Large intestine (tissue), 12 donors: Measurements from ENCODE around the gene INTS12. TPM values are rescaled to one million over a fixed set of nuclear protein-coding genes. Genes with fewer than 3 reads are reported as not detected.
"Not testable (repeated sequence)": the region's sequence is repeated elsewhere in the genome, so short reads cannot be mapped to it uniquely, and the experiment has no call there.

Experiments used
- DNase-seq, 2 donors: peaks; one replicate each; pipeline versions ENCODE4 v3.0.0 to v3.0.0-alpha.2; 2013
- H3K27ac ChIP-seq: one replicate; pipeline ENCODE4 v1.5.1; 2013; ENCODE audit warnings: low read length
- H3K27me3 ChIP-seq: 2 replicates; pipeline ENCODE4 v1.6.1; 2013; ENCODE audit warnings: low read length; ENCODE audit not compliant: control insufficient read depth, insufficient read depth
- H3K36me3 ChIP-seq: 2 replicates; pipeline ENCODE4 v1.6.1; 2013; ENCODE audit warnings: low read length; ENCODE audit not compliant: control insufficient read depth, insufficient read depth
- H3K4me1 ChIP-seq: one replicate; pipeline ENCODE4 v1.6.1; 2013; ENCODE audit warnings: low read length; ENCODE audit not compliant: control insufficient read depth, insufficient read depth
- H3K4me3 ChIP-seq: one replicate; pipeline ENCODE4 v1.5.1; 2013; ENCODE audit warnings: low read length
- H3K9me3 ChIP-seq: one replicate; pipeline ENCODE4 v1.6.1; 2013; ENCODE audit warnings: mild to moderate bottlenecking, low read depth, low read length, moderate library complexity; ENCODE audit not compliant: control insufficient read depth
- WGBS: methylation state at CpG from one replicate; pipeline ENCODE4 v1.1.5; 2013; ENCODE audit warnings: low lambda C conversion rate; ENCODE audit not compliant: insufficient coverage; 5-methylcytosine and 5-hydroxymethylcytosine counted together
- long read RNA-seq, 11 donors: transcript quantifications; one replicate each; lab custom pipeline, GENCODE V29; 2026
- polyA plus RNA-seq: library from polyadenylated mRNA; unstranded; fragments of 120-200 nt; gene quantifications from one replicate; pipeline ENCODE4 v1.2.1, GENCODE V29; 2013

INTS12 gene, protein sequence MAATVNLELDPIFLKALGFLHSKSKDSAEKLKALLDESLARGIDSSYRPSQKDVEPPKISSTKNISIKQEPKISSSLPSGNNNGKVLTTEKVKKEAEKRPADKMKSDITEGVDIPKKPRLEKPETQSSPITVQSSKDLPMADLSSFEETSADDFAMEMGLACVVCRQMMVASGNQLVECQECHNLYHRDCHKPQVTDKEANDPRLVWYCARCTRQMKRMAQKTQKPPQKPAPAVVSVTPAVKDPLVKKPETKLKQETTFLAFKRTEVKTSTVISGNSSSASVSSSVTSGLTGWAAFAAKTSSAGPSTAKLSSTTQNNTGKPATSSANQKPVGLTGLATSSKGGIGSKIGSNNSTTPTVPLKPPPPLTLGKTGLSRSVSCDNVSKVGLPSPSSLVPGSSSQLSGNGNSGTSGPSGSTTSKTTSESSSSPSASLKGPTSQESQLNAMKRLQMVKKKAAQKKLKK
- polyA plus RNA-seq = 24.7 TPM
- long read RNA-seq, donor 1, partial matches to known transcripts = 0 of 3 reads
- long read RNA-seq, donor 1, other reads (novel, unspliced or antisense) = 0 of 3 reads
- long read RNA-seq, donor 2, transcript INTS12-206 (7 exons, 1,975 nt) = major isoform, 6 of 9 reads
- long read RNA-seq, donor 2, partial matches to known transcripts = 0 of 9 reads
- long read RNA-seq, donor 2, other reads (novel, unspliced or antisense) = 0 of 9 reads
- long read RNA-seq, donor 3, transcript INTS12-206 (7 exons, 1,975 nt) = major isoform, 5 of 17 reads
- long read RNA-seq, donor 3, partial matches to known transcripts = 12 of 17 reads
- long read RNA-seq, donor 3, other reads (novel, unspliced or antisense) = 0 of 17 reads
- long read RNA-seq, donor 4, partial matches to known transcripts = 0 of 1 reads
- long read RNA-seq, donor 4, other reads (novel, unspliced or antisense) = 0 of 1 reads
- long read RNA-seq, donor 5, partial matches to known transcripts = 0 of 1 reads
- long read RNA-seq, donor 5, other reads (novel, unspliced or antisense) = 0 of 1 reads
- long read RNA-seq, donor 6, partial matches to known transcripts = 28 of 33 reads
- long read RNA-seq, donor 6, other reads (novel, unspliced or antisense) = 0 of 33 reads
- long read RNA-seq, donor 7, partial matches to known transcripts = 0 of 1 reads
- long read RNA-seq, donor 7, other reads (novel, unspliced or antisense) = 0 of 1 reads
- long read RNA-seq, donor 8, transcript INTS12-206 (7 exons, 1,975 nt) = major isoform, 6 of 54 reads
- long read RNA-seq, donor 8, partial matches to known transcripts = 36 of 54 reads
- long read RNA-seq, donor 8, other reads (novel, unspliced or antisense) = 9 of 54 reads
- long read RNA-seq, donor 9, partial matches to known transcripts = 0 of 5 reads
- long read RNA-seq, donor 9, other reads (novel, unspliced or antisense) = 0 of 5 reads
- long read RNA-seq, donor 10, transcript INTS12-206 (7 exons, 1,975 nt) = major isoform, 15 of 18 reads
- long read RNA-seq, donor 10, partial matches to known transcripts = 0 of 18 reads
- long read RNA-seq, donor 10, other reads (novel, unspliced or antisense) = 0 of 18 reads
- long read RNA-seq, donor 11, transcript INTS12-206 (7 exons, 1,975 nt) = major isoform, 6 of 8 reads
- long read RNA-seq, donor 11, partial matches to known transcripts = 0 of 8 reads
- long read RNA-seq, donor 11, other reads (novel, unspliced or antisense) = 0 of 8 reads

DNA sequence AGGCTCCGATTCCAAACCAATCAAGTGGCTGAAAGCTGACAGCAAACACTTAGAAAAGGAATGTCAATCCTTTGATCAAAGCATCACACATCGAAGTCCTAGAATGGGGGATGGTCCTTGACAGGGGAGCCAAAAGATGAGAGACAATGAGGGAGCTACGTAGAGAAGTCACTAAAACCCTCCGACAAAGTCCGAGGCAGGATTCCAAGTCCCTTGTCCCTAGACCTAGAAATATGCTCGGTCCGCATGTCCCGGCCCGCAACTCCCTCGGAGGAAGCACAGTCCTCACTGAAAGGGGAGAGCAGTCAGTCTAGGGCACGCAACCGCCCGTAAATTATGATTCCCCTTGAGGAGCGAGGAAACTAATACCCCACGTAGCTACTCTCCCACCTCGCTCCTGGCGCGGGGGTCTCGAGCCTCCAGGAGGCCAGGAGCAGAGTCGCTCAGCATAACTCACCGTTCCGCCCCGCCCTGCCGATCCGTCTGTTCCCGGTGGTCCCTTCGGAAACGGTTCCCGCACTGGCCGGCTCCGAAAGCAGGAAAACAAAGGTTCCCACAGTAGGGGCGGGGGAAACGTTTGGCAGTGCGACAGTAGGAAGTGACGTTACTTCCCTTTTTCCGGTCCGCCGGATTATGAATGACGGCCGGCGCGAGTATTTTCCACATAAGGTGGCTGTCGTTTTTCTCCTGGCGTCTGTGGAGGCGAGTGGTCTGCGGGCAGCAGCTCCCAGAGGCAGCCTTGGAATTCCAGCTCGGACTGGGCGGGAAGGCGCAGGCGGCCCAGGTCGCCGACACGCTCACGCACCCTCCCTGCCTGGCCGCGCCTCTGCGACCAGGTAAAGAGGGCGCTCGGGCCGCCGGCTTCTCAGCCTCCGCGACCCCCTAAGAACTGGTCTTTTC is at the start of gene INTS12, which contains the start of gene GSTCD:
Gene INTS12, minus strand, starts transcription at position 509 of the 900 bp plus-strand sequence. CDS start 8,684 bp downstream, outside the sequence.
Gene GSTCD, plus strand, starts transcription at position 604 of the 900 bp plus-strand sequence. CDS start 8,830 bp downstream, outside the sequence.
- no CpG with 5 or more reads among the region's 63 CpGs for WGBS

DNA sequence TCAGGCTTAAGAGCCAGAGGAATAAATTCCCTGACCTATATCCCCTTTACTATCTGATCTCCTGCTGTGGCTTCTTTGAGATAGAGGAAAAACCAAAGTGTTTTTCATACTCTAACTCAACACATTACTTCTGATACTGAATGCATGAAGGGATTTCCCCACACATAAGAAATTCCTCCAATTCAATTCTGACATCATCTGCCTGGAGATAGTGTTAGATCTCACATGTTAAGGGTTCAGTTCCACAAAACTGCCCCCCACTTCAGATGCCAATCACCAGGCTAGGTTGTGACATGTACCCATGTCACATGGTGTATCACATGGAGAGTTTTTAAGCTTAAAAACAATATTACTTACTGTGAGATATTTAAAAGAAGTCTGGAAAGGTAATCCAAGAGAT is 46.9 kb upstream of the INTS12 start:
- H3K27me3 ChIP-seq = no peaks in the 10 kb centered on the region
- no peaks in the 10 kb centered on the region for H3K9me3 ChIP-seq
- H3K27ac ChIP-seq = no peak overlapping the region

More for the DNA sequence above, at the start of gene INTS12, which contains the start of gene GSTCD:
- Histone ChIP-seq H3K36me3 (peaks cover 2% of the 10 kb centered on the region), H3K4me1 (peaks cover 5% of the 10 kb centered on the region), H3K4me3 (peak within 1 kb of the TSS; percentile 94), H3K27me3 (no peaks in the 10 kb centered on the region), H3K9me3 (no peaks in the 10 kb centered on the region), H3K27ac (peak within 1 kb of the TSS; percentile 97)
- peak; percentile 92 to 96 for DNase-seq

DNA sequence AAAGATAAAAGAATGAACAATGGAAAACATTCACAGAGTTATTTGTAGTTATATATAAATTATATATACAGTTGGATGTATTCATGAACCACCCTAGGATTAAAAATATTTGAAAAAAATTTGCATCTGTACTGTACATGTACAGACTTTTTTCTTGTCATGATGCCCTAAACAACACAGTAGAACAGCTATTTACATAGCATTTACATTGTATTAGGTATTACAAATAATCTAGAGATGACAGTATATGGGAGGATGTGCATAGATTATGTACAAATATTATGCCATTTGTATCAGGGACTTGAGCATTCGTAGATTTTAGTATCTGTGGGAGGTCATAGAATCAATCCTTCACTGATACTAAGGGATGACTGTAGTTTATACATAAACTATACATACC is 44.9 kb upstream of the INTS12 start:
- Histone ChIP-seq H3K27me3 (no peaks in the 10 kb centered on the region), H3K36me3 (no peaks in the 10 kb centered on the region), H3K27ac (no peak overlapping the region), H3K4me1 (no peaks in the 10 kb centered on the region), H3K4me3 (no peak overlapping the region), H3K9me3 (no peaks in the 10 kb centered on the region)
- no CpG with 5 or more reads among the region's 1 CpG for WGBS
- DNase-seq = no peak

More for the DNA sequence above, 46.9 kb upstream of the INTS12 start:
- no peaks in the 10 kb centered on the region for H3K4me1 ChIP-seq
- no peak overlapping the region for H3K4me3 ChIP-seq
- no peaks in the 10 kb centered on the region for H3K36me3 ChIP-seq
- DNase-seq = no peak

DNA sequence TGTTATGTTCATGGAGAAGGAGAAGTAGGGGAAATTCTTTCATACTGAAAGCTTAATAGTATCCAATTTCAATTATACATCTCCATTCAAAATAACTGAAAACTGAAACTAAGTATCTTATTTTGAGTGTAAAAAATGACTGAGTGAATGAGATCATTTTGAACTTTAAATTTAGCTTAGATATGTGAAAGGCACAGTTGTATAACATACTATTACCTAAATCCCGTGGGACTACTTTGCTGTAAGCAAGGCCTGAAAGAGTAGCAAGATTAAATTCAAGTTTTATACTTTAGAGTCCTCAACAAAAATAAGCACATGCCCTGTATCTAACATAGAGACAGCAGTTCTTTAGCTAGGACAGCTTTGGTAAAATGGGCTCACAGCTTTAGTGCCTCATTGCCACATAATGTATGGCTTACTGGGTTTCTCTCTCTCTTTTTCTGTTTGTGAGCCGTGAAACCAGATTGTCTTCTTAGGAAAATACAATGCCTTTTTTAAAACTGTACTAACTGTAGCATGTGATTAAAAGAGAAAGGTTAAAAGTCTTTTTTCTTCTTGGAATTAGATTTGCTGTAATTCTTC is 43.3 kb upstream of the INTS12 start:
- no peak overlapping the region for H3K27ac ChIP-seq
- H3K36me3 ChIP-seq = no peaks in the 10 kb centered on the region
- WGBS = no CpG with 5 or more reads among the region's 2 CpGs
- no peak overlapping the region for H3K4me3 ChIP-seq
- H3K9me3 ChIP-seq = no peaks in the 10 kb centered on the region
- no peaks in the 10 kb centered on the region for H3K27me3 ChIP-seq
- no peak for DNase-seq
- no peaks in the 10 kb centered on the region for H3K4me1 ChIP-seq

DNA sequence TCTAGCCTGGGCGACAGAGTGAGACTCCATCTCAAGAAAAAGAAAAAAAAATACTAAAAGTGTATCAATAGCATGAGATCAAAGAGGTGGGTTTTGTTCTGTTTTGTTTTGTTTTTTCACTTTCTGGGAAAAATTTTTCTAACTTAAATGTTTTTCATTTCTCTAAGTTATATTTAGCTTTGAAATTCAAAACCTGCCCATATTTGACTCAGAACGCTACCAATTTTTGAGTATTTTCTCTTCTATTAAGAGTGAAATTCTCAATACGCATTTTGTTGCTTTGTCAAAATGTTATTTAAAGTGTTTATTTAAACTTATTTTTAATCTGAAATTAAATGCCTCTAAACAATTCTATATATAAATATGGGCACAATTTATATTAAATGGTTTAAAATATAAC is 39.7 kb upstream of the INTS12 start:
- WGBS = 100% methylated on average over 1 of the region's 3 CpGs
- H3K27me3 ChIP-seq = no peaks in the 10 kb centered on the region
- H3K9me3 ChIP-seq = peaks cover 4% of the 10 kb centered on the region
- H3K27ac ChIP-seq = no peak overlapping the region
- peaks cover 2% of the 10 kb centered on the region for H3K4me1 ChIP-seq
- DNase-seq = no peak
- H3K36me3 ChIP-seq = no peaks in the 10 kb centered on the region
- no peak overlapping the region for H3K4me3 ChIP-seq

DNA sequence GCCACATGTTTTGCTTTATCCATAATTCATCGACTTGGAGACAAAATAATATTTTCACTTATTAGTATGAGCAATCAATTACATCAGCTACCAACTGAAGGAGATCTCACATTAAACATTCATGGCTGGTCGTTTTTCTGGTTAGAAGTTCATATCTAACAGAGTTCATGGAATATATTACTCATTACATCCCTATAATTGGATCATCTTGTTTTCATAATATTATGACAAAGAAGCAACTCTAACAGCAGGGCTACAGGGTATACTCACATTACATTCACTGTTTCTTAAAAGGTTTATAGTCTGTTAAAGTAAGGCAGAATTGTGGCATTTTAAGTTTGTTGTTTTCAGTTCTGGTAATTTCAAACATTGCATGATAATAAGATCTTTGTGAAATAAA is 33.1 kb upstream of the INTS12 start:
- WGBS = 100% methylated on average over 1 of the region's 2 CpGs
- peaks cover 2% of the 10 kb centered on the region for H3K4me1 ChIP-seq
- no peak overlapping the region for H3K27ac ChIP-seq
- peaks cover 4% of the 10 kb centered on the region for H3K36me3 ChIP-seq
- no peaks in the 10 kb centered on the region for H3K27me3 ChIP-seq
- no peak for DNase-seq
- H3K4me3 ChIP-seq = no peak overlapping the region
- peaks cover 4% of the 10 kb centered on the region for H3K9me3 ChIP-seq

DNA sequence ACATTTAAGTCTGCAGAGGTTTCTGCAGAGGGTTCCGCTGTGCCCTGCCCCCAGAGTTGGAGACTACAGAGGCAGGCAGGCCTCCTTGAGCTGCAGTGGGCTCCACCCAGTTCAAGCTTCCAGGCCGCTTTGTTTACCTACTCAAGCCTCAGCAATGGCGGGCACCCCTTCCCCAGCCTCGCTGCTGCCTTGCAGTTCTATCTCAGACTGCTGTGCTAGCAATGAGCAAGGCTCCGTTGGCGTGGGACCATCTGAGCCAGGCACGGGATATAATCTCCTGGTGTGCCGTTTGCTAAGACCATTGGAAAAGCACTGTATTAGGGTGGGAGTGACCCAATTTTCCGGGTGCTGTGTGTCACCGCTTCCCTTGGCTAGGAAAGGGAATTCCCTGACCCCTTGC is 26.7 kb upstream of the INTS12 start:
- WGBS = no CpG with 5 or more reads among the region's 10 CpGs
- not testable (repeated sequence) for H3K27ac ChIP-seq, DNase-seq, H3K36me3 ChIP-seq, H3K27me3 ChIP-seq, H3K4me3 ChIP-seq, H3K9me3 ChIP-seq, H3K4me1 ChIP-seq

DNA sequence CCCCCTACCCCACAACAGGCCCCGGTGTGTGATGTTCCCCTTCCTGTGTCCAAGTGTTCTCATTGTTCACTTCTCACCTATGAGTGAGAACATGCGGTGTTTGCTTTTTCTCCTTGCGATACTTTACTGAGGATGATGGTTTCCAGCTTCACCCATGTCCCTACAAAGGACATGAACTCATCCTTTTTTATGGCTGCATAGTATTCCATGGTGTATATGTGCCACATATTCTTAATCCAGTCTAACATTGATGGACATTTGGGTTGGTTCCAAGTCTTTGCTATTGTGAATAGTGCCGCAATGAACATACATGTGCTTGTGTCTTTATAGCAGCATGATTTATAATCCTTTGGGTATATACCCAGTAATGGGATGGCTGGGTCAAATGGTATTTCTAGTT is 21.4 kb upstream of the INTS12 start:
- H3K27me3 ChIP-seq, H3K4me1 ChIP-seq, H3K27ac ChIP-seq, H3K9me3 ChIP-seq, H3K36me3 ChIP-seq, DNase-seq, H3K4me3 ChIP-seq: not testable (repeated sequence)
- 100% methylated on average over 2 of the region's 4 CpGs for WGBS

DNA sequence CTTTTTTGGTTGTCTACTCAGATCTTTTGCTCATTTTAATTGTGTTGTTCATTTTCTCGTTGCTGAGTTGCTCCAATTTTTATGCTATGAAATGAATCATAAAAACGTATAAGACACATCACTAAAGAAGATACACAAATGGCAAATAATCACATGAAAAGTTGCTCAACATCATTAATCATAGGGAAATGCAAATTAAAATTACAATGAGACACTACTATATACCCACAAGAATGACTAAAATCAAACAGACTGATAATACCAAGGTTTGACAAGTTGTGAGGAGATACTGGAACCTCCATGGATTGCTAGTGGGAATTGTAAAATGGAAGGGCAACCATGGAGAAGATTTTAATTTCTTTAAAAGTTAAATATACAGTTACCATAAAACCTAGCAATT is 17.1 kb upstream of the INTS12 start:
- Histone ChIP-seq H3K36me3 (no peaks in the 10 kb centered on the region), H3K4me1 (no peaks in the 10 kb centered on the region), H3K9me3 (no peaks in the 10 kb centered on the region), H3K4me3 (no peak overlapping the region), H3K27ac (no peak overlapping the region), H3K27me3 (no peaks in the 10 kb centered on the region)
- no peak for DNase-seq
- 95% methylated on average over 2 of the region's 2 CpGs for WGBS
